GM12801 (cell line): Measurements from ENCODE around the gene RBM14.

Experiments
- CTCF ChIP-seq: IDR thresholded peaks from one replicate; pipeline ENCODE4 v1.5.1; 2011; ENCODE audit warnings: control low read depth; ENCODE audit not compliant: insufficient read length; ENCODE audit errors: extremely low read depth

The RBM14 gene

DNA sequence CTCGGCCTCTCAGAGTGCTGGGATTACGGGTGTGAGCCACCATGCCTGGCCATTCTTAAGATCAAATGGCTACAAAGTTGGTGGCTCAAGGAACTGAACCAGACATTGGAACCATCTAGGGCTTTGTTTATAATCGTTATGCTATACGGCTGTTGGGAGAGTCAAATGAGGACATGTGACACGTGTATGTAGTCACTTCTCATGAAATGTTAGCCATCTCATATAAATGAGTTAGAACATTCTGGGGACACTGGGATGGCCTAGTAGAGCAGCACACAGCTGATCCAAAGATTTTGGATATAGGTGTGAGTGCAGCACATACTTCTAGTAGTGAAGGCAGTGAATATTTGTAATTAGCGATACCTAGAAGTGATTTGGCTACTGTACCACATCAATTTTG lies 15.5 kb downstream of the RBM14 start:
- TF ChIP-seq CTCF = no peak

- TF ChIP-seq CTCF = no peak
Measured at GRCh38 chr11:66632952-66633351, 16.5 kb downstream of the RBM14 start.

DNA sequence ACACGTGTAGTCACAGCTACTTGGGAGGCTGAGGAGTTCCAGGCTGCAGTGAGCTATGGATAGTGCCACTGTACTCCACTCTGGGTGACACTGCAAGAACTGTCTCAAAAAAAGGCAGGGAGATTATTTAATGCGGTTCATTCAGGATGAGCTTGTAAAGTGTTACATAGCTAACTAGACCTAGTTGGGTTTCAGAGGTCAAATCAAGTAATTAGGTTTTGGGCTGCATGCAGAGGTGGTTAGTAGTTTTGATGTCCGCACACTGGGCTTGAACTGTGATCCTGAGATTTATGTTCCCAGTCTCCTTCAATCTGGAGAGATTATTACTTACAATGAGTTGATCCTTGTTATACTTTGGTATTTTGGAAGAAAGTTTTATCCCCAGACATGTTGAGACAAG lies 20.0 kb downstream of the RBM14 start:
- TF ChIP-seq CTCF = no peak

DNA sequence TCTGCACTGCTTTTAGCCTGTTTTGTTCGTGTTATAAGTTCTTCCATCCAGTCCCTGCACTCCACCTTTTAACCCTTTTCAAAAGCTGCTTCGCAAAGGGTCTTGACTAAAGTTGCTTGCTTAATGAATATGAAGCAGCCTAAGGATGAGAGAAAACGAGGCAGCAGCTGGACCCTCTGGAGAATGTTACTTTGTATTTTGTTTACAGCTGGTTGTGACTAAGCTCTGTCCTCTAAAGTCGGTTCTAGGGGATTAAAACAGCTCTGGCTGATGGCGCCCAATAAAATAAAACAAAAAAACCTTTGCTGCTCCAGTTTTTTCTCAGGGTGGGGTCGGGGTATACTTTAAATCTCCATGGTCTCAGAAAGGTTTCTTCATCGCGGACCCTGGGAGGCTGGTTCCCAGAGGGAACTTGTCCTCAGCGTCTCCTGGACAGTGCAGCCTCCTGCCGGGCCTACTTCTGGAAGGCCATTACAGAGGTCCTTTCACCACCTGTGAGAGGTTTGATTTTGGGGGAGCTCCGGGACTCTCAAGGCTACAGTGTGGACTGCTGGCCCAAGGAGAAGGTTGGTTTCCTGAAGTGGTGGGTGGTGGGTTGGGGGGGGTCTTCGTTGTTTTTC lies 21.2 kb downstream of the RBM14 start:
- TF ChIP-seq CTCF = no peak

- TF ChIP-seq CTCF = no peak
Measured at GRCh38 chr11:66638177-66639065, 22.0 kb downstream of the RBM14 start, which contains the start of gene RBM4. RBM4 (plus strand) TSS chr11:66638703; CDS start chr11:66639712, 1,009 bp downstream.

- no peak for TF ChIP-seq CTCF
Measured at GRCh38 chr11:66639066-66639813, 22.8 kb downstream of the RBM14 start.

DNA sequence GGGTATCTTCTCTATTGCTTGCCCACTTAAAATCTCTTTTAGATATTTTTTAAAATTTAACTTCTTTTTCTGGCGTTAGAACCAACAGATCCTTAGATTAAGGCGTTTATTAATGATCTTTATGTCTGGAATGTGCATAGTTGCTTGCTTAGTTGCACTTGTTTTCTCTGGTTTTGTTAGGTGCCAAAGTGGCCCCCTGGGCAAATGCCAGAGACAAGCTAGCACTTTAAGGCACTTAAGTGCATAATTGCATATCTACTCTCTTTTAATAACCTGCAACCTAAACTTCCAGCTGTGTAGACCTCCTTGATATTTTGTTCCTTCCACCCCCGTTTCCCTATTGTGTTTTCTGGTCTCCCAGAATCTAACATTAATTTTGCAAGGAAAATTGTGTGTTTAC lies 25.4 kb downstream of the RBM14 start:
- TF ChIP-seq CTCF = no peak
